Mammary epithelial cell (primary cell): ENCODE data around the gene ANKRD40CL.

Source experiments
- CTCF ChIP-seq, 2 donors: IDR thresholded peaks in 1 of 2; conservative IDR thresholded peaks in 1 of 2; 2 replicates each; pipeline ENCODE4 v1.5.1; 2011 to 2012; ENCODE audit warnings: inconsistent platforms in 2 of 2, low read length in 2 of 2, mild to moderate bottlenecking in 2 of 2, control low read depth in 1 of 2, low read depth in 1 of 2; ENCODE audit not compliant: insufficient read depth in 1 of 2; ENCODE audit errors: extremely low read depth in 1 of 2
- EZH2 ChIP-seq: IDR thresholded peaks from 2 replicates; pipeline ENCODE4 v1.6.1; 2012; ENCODE audit warnings: low read length, inconsistent platforms, borderline replicate concordance

- TF ChIP-seq CTCF (conservative IDR thresholded peaks at IDR 0.05 in 1 of 2, IDR thresholded peaks at IDR 0.05 in 1 of 2; ENCODE audit: extremely low read depth in 1 of 2, insufficient read depth in 1 of 2, low read depth in 1 of 2, low read length in 2 of 2) (no peak), EZH2 (no peak)
Measured at GRCh38 chr17:50787106-50787505, 19.8 kb upstream of the ANKRD40CL start.
